GM23338 (cell line): ENCODE results near the gene EID1. TPM values are rescaled to one million over a fixed set of nuclear protein-coding genes. Genes with fewer than 3 reads are reported as not detected.

ENCODE experiments used
- ATAC-seq: fragments of 200-7000 bp; cut with Tn5 transposase; 3 replicates; pipeline ENCODE4 v1.9.1; 2020
- DNase-seq: peaks from one replicate; pipeline ENCODE4 v3.0.0-alpha.2; 2015; ENCODE audit warnings: low spot score
- H2AFZ ChIP-seq: fragments of 200-600 bp; sonication (generic); 2 replicates; pipeline ENCODE4 v1.8.0; 2016; ENCODE audit warnings: antibody characterized with exemption, mild to moderate bottlenecking, moderate library complexity
- H3F3A ChIP-seq: fragments of 200-600 bp; sonication (generic); replicated peaks from 2 replicates; pipeline ENCODE4 v1.8.0; 2017; ENCODE audit warnings: antibody characterized with exemption, mixed run types, low read depth
- H3K27ac ChIP-seq: fragments of 200-600 bp; sonication (generic); 2 replicates; pipeline ENCODE4 v1.6.1; 2016; ENCODE audit warnings: low read depth
- H3K27me3 ChIP-seq: fragments of 200-600 bp; sonication (generic); 2 replicates; pipeline ENCODE4 v1.8.0; 2016; ENCODE audit warnings: mild to moderate bottlenecking, mixed run types, moderate library complexity; ENCODE audit not compliant: insufficient read depth
- H3K36me3 ChIP-seq: fragments of 200-600 bp; sonication (generic); 2 replicates; pipeline ENCODE4 v1.8.0; 2016; ENCODE audit warnings: mild to moderate bottlenecking; ENCODE audit not compliant: insufficient read depth
- H3K4me1 ChIP-seq: fragments of 200-600 bp; sonication (generic); 2 replicates; pipeline ENCODE4 v1.8.0; 2016; ENCODE audit warnings: mild to moderate bottlenecking, moderate library complexity; ENCODE audit not compliant: insufficient read depth
- H3K4me2 ChIP-seq: fragments of 200-600 bp; sonication (generic); 2 replicates; pipeline ENCODE4 v1.7.1; 2017; ENCODE audit warnings: mixed run types
- H3K4me3 ChIP-seq: fragments of 200-600 bp; sonication (generic); 2 replicates; pipeline ENCODE4 v1.6.1; 2016; ENCODE audit warnings: mixed run types
- H3K79me2 ChIP-seq: fragments of 200-600 bp; sonication (generic); replicated peaks from 2 replicates; pipeline ENCODE4 v1.8.0; 2017; ENCODE audit warnings: mild to moderate bottlenecking; ENCODE audit not compliant: insufficient read depth
- H3K9me2 ChIP-seq: fragments of 200-600 bp; sonication (generic); 2 replicates; pipeline ENCODE4 v1.8.0; 2017; ENCODE audit not compliant: insufficient read depth
- H4K20me1 ChIP-seq: fragments of 200-600 bp; sonication (generic); replicated peaks from 2 replicates; pipeline ENCODE4 v1.8.0; 2017; ENCODE audit warnings: mild to moderate bottlenecking; ENCODE audit not compliant: insufficient read depth
- H3K27ac Mint-ChIP-seq: 2 replicates; pipeline ENCODE4 v1.8.0; 2020; ENCODE audit warnings: inconsistent platforms, mild to moderate bottlenecking, moderate library complexity, mixed read lengths
- H3K27me3 Mint-ChIP-seq: 3 replicates; pipeline ENCODE4 v1.8.0; 2022; ENCODE audit warnings: low read depth, mild to moderate bottlenecking, moderate library complexity, mixed read lengths, inconsistent platforms; ENCODE audit not compliant: insufficient read depth, poor library complexity
- H3K36me3 Mint-ChIP-seq: 3 replicates; pipeline ENCODE4 v1.8.0; 2021; ENCODE audit warnings: low read depth, mild to moderate bottlenecking, inconsistent platforms, moderate library complexity, mixed read lengths
- H3K4me1 Mint-ChIP-seq: 3 replicates; pipeline ENCODE4 v1.8.0; 2020; ENCODE audit warnings: mild to moderate bottlenecking, inconsistent platforms, mixed read lengths
- H3K4me3 Mint-ChIP-seq: 3 replicates; pipeline ENCODE4 v1.8.0; 2021; ENCODE audit warnings: moderate library complexity, mild to moderate bottlenecking, inconsistent platforms, mixed read lengths
- H3K9me3 Mint-ChIP-seq: 3 replicates; pipeline ENCODE4 v1.8.0; 2020; ENCODE audit warnings: moderate library complexity, mild to moderate bottlenecking, inconsistent platforms, mixed read lengths
- CREB1 ChIP-seq: fragments of 250-450 bp; sonication (Bioruptor Pico); IDR thresholded peaks from 2 replicates; pipeline ENCODE4 v1.5.0; 2020; ENCODE audit warnings: low read depth, mild to moderate bottlenecking, moderate library complexity
- CTCF ChIP-seq, 2 experiments: fragments of 200-600 bp in 1 of 2; sonication (generic) in 1 of 2; conservative IDR thresholded peaks; 2 replicates each; pipeline versions ENCODE4 v1.5.1 to v1.6.1; 2016 to 2017; ENCODE audit warnings: antibody characterized with exemption in 2 of 2, low read depth in 2 of 2, mild to moderate bottlenecking in 2 of 2, moderate library complexity in 1 of 2
- EZH2 ChIP-seq: fragments of 200-600 bp; sonication (generic); IDR thresholded peaks from one replicate; pipeline ENCODE4 v1.8.0; 2017; ENCODE audit warnings: antibody characterized with exemption, mild to moderate bottlenecking, low read depth; ENCODE audit not compliant: unreplicated experiment
- EZH2phosphoT487 ChIP-seq: fragments of 200-600 bp; sonication (generic); IDR thresholded peaks from one replicate; pipeline ENCODE4 v1.8.1; 2018; ENCODE audit warnings: antibody characterized with exemption; ENCODE audit not compliant: unreplicated experiment
- JUNB ChIP-seq: IDR thresholded peaks from one replicate; pipeline ENCODE4 v1.6.1; 2016; ENCODE audit warnings: antibody characterized with exemption; ENCODE audit not compliant: unreplicated experiment
- NANOG ChIP-seq: IDR thresholded peaks from 2 replicates; pipeline ENCODE4 v1.6.1; 2016; ENCODE audit warnings: antibody characterized with exemption, borderline replicate concordance
- POLR2AphosphoS5 ChIP-seq: IDR thresholded peaks from 2 replicates; pipeline ENCODE4 v1.6.1; 2016; ENCODE audit warnings: antibody characterized with exemption, low read depth
- REST ChIP-seq: IDR thresholded peaks from one replicate; pipeline ENCODE4 v1.6.1; 2018; ENCODE audit warnings: antibody characterized with exemption; ENCODE audit not compliant: unreplicated experiment
- STAT1 ChIP-seq: IDR thresholded peaks from one replicate; pipeline ENCODE4 v1.6.1; 2016; ENCODE audit warnings: antibody characterized with exemption; ENCODE audit not compliant: unreplicated experiment
- ZNF114 ChIP-seq: fragments of 250-450 bp; sonication (Bioruptor Pico); IDR thresholded peaks from 2 replicates; pipeline ENCODE4 v1.5.0; 2020; ENCODE audit warnings: mild to moderate bottlenecking, moderate library complexity
- ZNF331 ChIP-seq: fragments of 250-450 bp; sonication (Bioruptor Pico); IDR thresholded peaks from 2 replicates; pipeline ENCODE4 v1.5.0; 2020; ENCODE audit warnings: low read depth, mild to moderate bottlenecking, moderate library complexity
- polyA plus RNA-seq: library from polyadenylated mRNA; unstranded; fragments of >200 nt; fragmentation: Nextera tagmentation; extraction: Ambion mirVana; gene quantifications from 2 replicates; pipeline ENCODE4 v1.2.1, GENCODE V29; 2016
- total RNA-seq: library from RNA; depleted of rRNA; stranded (reverse); fragments of >200 nt; shearing (Covaris generic); gene quantifications from 2 replicates; pipeline ENCODE4 v1.2.3, GENCODE V29; 2014
- TF ChIP-seq, protein P1 (sequence below): fragments of 250-450 bp; sonication (Bioruptor Pico); IDR thresholded peaks from 2 replicates; pipeline ENCODE4 v1.5.0; 2020; ENCODE audit warnings: mild to moderate bottlenecking, moderate library complexity
- TF ChIP-seq, protein P2 (sequence below): IDR thresholded peaks from 2 replicates; pipeline ENCODE4 v1.6.1; 2016; ENCODE audit warnings: antibody characterized with exemption

Gene EID1
- total and polyA plus RNA-seq, 2 experiments from 2014 or later, result 113 to 324 TPM

- Histone ChIP-seq H3K79me2 (peaks cover 16% of the 10 kb centered on the region), H3K4me1 (peaks cover 15% of the 10 kb centered on the region), H3K27ac (no peak overlapping the region), H4K20me1 (no peaks in the 10 kb centered on the region), H3F3A (no peaks in the 10 kb centered on the region), H3K36me3 (no peaks in the 10 kb centered on the region), H2AFZ (no peak overlapping the region), H3K4me3 (no peak overlapping the region), H3K9me2 (no peaks in the 10 kb centered on the region), H3K27me3 (no peaks in the 10 kb centered on the region), H3K4me2 (no peak overlapping the region)
- H3K27me3 Mint-ChIP-seq, result peaks cover 3% of the 10 kb centered on the region
- ATAC-seq (no peak), DNase-seq (no peak)
- TF ChIP-seq JUNB, result no peak
- no peak for TF ChIP-seq ZNF331 (CRISPR knock-in tag)
- TF ChIP-seq CREB1 (CRISPR knock-in tag), result no peak
- no peak for TF ChIP-seq REST
- TF ChIP-seq, protein P1, sequence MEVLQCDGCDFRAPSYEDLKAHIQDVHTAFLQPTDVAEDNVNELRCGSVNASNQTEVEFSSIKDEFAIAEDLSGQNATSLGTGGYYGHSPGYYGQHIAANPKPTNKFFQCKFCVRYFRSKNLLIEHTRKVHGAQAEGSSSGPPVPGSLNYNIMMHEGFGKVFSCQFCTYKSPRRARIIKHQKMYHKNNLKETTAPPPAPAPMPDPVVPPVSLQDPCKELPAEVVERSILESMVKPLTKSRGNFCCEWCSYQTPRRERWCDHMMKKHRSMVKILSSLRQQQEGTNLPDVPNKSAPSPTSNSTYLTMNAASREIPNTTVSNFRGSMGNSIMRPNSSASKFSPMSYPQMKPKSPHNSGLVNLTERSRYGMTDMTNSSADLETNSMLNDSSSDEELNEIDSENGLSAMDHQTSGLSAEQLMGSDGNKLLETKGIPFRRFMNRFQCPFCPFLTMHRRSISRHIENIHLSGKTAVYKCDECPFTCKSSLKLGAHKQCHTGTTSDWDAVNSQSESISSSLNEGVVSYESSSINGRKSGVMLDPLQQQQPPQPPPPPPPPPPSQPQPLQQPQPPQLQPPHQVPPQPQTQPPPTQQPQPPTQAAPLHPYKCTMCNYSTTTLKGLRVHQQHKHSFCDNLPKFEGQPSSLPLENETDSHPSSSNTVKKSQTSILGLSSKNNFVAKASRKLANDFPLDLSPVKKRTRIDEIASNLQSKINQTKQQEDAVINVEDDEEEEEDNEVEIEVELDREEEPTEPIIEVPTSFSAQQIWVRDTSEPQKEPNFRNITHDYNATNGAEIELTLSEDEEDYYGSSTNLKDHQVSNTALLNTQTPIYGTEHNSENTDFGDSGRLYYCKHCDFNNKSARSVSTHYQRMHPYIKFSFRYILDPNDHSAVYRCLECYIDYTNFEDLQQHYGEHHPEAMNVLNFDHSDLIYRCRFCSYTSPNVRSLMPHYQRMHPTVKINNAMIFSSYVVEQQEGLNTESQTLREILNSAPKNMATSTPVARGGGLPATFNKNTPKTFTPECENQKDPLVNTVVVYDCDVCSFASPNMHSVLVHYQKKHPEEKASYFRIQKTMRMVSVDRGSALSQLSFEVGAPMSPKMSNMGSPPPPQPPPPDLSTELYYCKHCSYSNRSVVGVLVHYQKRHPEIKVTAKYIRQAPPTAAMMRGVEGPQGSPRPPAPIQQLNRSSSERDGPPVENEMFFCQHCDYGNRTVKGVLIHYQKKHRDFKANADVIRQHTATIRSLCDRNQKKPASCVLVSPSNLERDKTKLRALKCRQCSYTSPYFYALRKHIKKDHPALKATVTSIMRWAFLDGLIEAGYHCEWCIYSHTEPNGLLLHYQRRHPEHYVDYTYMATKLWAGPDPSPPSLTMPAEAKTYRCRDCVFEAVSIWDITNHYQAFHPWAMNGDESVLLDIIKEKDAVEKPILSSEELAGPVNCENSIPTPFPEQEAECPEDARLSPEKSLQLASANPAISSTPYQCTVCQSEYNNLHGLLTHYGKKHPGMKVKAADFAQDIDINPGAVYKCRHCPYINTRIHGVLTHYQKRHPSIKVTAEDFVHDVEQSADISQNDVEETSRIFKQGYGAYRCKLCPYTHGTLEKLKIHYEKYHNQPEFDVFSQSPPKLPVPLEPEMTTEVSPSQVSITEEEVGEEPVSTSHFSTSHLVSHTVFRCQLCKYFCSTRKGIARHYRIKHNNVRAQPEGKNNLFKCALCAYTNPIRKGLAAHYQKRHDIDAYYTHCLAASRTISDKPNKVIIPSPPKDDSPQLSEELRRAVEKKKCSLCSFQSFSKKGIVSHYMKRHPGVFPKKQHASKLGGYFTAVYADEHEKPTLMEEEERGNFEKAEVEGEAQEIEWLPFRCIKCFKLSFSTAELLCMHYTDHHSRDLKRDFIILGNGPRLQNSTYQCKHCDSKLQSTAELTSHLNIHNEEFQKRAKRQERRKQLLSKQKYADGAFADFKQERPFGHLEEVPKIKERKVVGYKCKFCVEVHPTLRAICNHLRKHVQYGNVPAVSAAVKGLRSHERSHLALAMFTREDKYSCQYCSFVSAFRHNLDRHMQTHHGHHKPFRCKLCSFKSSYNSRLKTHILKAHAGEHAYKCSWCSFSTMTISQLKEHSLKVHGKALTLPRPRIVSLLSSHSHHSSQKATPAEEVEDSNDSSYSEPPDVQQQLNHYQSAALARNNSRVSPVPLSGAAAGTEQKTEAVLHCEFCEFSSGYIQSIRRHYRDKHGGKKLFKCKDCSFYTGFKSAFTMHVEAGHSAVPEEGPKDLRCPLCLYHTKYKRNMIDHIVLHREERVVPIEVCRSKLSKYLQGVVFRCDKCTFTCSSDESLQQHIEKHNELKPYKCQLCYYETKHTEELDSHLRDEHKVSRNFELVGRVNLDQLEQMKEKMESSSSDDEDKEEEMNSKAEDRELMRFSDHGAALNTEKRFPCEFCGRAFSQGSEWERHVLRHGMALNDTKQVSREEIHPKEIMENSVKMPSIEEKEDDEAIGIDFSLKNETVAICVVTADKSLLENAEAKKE (CRISPR knock-in tag), result no peak
- TF ChIP-seq ZNF114, result no peak
- no peak for TF ChIP-seq EZH2
- no peak for TF ChIP-seq POLR2AphosphoS5
- TF ChIP-seq STAT1, result no peak
- TF ChIP-seq EZH2phosphoT487, result no peak
- TF ChIP-seq CTCF (conservative IDR thresholded peaks at IDR 0.05; ENCODE audit: low read depth in 2 of 2), result no peak
- no peak for TF ChIP-seq NANOG
- TF ChIP-seq, protein P2, sequence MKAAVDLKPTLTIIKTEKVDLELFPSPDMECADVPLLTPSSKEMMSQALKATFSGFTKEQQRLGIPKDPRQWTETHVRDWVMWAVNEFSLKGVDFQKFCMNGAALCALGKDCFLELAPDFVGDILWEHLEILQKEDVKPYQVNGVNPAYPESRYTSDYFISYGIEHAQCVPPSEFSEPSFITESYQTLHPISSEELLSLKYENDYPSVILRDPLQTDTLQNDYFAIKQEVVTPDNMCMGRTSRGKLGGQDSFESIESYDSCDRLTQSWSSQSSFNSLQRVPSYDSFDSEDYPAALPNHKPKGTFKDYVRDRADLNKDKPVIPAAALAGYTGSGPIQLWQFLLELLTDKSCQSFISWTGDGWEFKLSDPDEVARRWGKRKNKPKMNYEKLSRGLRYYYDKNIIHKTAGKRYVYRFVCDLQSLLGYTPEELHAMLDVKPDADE, result no peak
- H3K36me3 Mint-ChIP-seq, result peaks cover under 1% of the 10 kb centered on the region; the same call in 2 of the 3 replicates
- peaks cover 12% of the 10 kb centered on the region; the same call in 2 of the 3 replicates for H3K4me1 Mint-ChIP-seq
- H3K27ac Mint-ChIP-seq, result no peak overlapping the region
- no peaks in the 10 kb centered on the region for H3K9me3 Mint-ChIP-seq
- no peak overlapping the region for H3K4me3 Mint-ChIP-seq
Observed at GRCh38 chr15:48883699-48884098, 5.8 kb downstream of the EID1 start.
